ENCODE data around the gene FGFR2.

FGFR2 gene

GRCh38 chr10:121484401-121484800 lies 113.8 kb downstream of the FGFR2 start:
- DNase-seq = no peak

GRCh38 chr10:121481180-121481579 lies 117.1 kb downstream of the FGFR2 start:
- no peak for DNase-seq

DNA sequence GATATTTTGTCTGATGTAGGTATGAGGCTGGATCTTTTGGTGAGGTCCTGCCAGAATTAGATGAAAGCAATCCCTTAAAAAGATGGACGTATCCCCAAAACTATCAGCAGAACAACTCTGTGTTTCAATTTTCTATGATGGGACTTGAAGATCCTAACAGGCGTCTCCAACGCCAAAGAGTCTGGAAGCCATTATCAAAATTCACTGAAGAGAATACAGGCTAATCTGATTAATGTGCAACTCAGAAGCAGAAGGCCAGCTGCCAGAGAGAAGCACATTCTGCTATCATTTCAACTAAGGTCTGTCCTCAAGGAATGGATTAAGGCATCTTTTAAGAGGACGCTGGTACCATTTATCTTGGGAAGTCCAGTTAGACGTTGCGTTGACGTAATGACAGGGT lies 119.7 kb downstream of the FGFR2 start:
- no peak for DNase-seq

DNA sequence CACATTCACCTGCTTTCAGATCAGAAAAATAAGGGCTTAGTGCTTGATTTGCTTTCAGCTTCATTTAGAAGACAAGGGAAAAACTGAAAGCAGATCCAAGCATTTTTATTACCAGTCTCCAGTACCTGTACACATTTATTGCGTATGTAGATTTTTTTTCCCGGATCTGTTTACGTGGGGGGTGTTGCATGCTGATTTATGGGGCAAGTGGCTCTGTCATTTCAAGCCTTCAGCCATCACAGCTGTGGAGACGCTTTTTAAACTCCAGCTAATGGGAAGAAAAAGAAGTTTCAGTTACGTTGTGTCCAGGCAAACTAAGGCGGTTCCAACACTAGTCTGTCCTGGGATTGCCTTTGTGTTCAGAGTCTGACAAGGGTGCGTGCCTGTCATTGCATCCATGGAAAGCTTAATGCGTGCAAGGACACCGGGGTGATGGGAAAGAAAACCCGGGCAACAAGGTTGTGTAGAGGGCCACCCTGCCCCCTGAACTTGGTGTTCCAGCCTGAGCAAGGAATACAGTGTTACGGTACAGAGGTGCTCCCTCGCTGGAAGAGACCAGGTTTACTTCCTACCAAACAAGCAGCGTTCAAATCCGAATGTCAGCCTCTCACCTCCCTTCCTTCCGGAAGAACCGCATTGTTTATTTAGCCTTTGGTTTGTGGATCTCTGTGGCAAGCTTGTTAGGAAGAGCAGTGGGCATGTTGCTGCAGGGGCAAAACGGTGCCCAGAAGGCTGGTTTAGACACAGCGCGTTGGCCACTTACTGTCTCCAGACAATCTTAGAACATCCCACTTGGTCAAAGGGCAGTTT lies 128.2 kb downstream of the FGFR2 start:
- no peak for DNase-seq

DNA sequence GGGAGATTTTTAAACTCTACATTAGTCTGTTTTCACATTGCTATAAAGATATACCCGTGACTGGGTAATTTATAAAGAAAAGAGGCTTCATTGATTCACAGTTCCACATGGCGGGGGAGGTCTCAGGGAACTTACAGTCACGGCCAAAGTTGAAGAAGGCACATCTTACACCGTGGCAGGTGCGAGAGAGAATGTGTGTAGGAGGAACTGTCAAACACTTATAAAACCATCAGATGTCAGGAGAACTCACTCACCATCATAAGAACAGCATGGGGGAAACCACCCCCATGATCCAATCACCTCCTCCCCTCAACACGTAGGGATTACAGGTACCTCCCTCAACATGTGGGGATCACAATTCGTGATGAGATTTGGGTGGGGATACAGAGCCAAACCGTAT lies 129.5 kb downstream of the FGFR2 start:
- DNase-seq = no peak

- no peak for DNase-seq
Measured at GRCh38 chr10:121466424-121466823, 131.8 kb downstream of the FGFR2 start.

DNA sequence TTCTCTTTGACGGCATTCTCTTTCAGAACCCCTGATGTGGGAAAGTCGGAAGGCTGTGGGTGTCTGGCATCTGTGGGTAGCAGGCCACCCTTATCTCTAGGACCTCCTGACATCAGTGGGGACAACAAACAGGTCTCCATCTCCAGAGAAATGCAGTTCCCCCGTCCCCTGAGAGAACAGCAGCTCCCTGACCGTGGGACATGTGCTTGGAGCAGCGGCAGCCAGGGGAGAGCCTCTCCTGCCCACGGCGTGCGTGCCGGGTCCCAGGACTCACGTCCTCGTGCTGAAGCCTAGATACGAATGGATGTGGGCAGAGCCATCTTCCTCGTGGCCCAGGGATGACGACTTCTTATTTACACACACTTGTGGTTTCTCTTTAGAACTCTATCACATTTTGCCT lies 133.0 kb downstream of the FGFR2 start:
- no peak for DNase-seq

GRCh38 chr10:121464517-121464916 lies 133.7 kb downstream of the FGFR2 start:
- DNase-seq = no peak

DNA sequence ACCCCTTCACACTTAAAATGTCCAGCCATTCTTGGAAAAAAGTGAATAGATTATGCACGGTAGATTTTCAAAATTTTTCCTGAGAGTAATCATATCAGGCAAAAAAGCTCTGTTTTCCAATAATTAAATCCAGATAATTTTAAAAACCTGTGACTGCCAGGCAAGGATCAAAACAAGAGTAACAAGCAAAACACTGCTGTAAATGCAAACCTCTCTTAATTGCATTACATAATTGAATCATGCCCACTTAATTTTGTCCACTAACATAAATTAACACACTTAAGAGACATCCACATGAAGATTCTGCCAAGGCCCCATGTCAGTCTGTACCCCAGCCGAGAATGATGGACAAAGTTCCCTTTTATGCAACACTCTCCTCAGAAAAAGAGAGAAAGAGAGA lies 135.3 kb downstream of the FGFR2 start:
- DNase-seq = no peak

GRCh38 chr10:121462281-121462680 lies 136.0 kb downstream of the FGFR2 start:
- DNase-seq = no peak

- DNase-seq = no peak
Measured at GRCh38 chr10:121461307-121461706, 136.9 kb downstream of the FGFR2 start.

DNA sequence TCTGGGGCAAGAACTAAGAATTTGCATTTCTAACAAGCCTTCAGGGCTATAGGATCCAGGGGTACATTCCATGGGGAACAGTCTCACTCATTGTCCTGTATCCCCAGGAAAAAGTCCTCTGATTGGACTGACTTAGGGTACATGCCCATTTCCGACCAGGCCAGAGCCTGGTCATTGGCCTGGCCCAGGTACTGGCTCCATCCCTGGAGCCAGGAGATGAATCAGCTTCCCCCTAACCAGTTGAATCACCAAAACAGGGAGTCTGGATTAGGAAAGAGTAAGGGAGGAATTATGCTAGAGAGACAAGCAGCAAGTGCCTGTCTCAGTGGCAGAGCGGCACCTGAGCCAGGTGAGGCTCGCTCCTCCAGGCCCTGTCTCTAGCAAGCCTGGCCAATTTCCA lies 137.5 kb downstream of the FGFR2 start:
- DNase-seq = no peak

- DNase-seq = no peak
Measured at GRCh38 chr10:121459622-121460453, 138.4 kb downstream of the FGFR2 start.

GRCh38 chr10:121459279-121459621 lies 139.0 kb downstream of the FGFR2 start:
- DNase-seq = no peak

DNA sequence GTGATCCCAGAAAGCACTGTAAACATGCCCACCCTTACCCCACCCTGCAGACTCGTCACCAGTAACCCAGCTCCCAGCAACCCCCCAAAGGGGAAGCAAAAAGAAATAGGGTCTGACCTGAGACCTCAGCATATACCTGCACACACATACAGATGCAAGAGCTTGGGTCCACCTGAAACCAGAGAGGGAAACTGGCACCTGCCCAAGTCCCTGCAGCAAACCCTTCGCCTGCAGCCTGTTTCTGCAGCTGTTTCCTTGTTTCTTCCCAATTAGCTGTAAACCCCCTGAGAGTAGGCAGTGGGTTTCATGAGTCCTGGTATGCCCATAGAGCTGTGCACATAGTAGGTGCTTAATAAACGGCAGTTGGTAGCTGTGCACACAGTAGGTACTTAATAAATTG lies 140.5 kb downstream of the FGFR2 start:
- no peak for DNase-seq

DNA sequence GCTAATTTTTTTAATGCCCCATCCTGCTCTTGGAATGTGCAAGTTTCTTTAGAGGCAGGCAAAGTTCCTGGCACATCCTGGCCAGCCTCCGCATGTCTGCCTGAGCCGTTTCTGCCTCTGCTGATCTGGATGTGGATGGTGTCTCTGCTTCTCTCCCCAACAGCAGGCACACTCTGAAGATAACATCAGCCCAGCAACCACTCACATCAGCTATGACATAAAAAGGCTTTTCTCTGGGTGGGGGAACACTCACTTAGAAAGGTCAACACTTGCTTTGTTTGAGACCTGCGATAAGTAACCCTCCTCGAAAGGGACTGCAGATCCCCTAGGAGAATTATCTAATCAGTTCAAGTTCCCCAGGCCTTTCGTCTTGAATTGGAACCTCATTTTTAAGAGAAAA lies 142.9 kb downstream of the FGFR2 start:
- DNase-seq = no peak

GRCh38 chr10:121454781-121455180 lies 143.5 kb downstream of the FGFR2 start:
- DNase-seq = no peak

GRCh38 chr10:121453160-121453559 lies 145.1 kb downstream of the FGFR2 start:
- no peak for DNase-seq

DNA sequence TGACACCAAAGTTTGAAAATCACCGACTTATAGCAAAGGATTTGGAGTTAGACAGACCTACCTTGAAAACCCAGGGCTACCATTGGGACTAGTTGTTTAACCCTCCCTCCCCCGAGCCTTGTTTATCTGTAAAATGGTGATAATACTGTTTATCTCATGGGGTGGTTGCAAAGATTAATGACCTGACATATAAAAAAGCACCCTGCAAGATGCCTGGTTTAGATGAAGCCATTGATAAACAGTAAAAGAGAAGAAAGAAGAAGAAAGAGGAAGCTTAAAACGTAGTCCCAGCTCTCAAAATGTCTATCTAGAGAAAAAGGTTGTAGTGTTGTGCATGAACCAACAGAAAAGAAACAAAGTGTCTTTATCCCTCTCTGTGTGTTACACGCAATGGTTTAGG lies 145.7 kb downstream of the FGFR2 start:
- DNase-seq = no peak

- DNase-seq = no peak
Measured at GRCh38 chr10:121450247-121450646, 148.0 kb downstream of the FGFR2 start.

GRCh38 chr10:121449482-121449924 lies 148.7 kb downstream of the FGFR2 start:
- no peak for DNase-seq

DNA sequence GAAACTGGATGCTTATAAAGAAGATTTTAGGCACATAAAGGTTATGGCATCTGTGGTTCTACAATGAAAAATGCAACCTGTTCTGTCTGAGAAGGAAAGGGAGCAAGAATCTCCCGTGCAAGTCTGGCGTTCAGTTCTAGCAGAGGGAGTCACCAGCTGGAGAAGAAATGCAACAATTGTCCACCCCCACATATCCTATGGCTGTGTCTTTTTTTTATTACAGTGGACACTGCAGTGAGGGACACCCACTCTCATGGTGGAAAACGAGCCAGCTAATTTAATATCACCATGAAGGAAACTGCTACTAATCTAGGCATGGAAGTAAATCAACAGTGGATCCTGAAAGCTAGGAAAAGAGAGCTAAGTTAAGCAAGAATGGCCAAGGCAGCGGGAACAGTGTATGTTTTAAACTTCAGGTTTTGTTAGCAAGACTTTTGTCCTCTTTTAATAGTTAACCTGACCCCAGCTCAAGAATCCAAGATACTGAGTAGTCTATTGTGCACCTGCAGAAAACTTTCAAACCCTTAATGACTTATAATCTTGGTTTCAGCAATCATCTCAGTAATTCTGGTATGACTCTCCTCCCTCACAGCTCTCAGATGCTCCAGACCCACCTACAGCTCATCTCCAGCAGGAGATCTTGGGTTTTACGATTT lies 149.3 kb downstream of the FGFR2 start:
- DNase-seq = no peak

GRCh38 chr10:121444520-121445165 lies 153.6 kb downstream of the FGFR2 start:
- DNase-seq = no peak

All from DMS53 (cell line).